Ectodermal cell (in vitro differentiated cells): ENCODE data around the gene MMP25.
A peak's percentile ranks its signal among the peaks of the same experiment; 100 is the strongest.
"Not testable (repeated sequence)": the region's sequence is repeated elsewhere in the genome, so short reads cannot be mapped to it uniquely, and the experiment has no call there.

ENCODE experiments used
- H3K27ac ChIP-seq: 2 replicates; pipeline ENCODE4 v1.7.0; 2013; ENCODE audit warnings: mild to moderate bottlenecking, low read depth, low read length; ENCODE audit not compliant: insufficient read depth, poor library complexity, severe bottlenecking
- H3K27me3 ChIP-seq: 2 replicates; pipeline ENCODE4 v1.7.0; 2013; ENCODE audit warnings: mild to moderate bottlenecking, low read length; ENCODE audit not compliant: insufficient read depth, control insufficient read depth, poor library complexity, severe bottlenecking
- H3K36me3 ChIP-seq: one replicate; pipeline ENCODE4 v1.7.0; 2013; ENCODE audit warnings: low read length; ENCODE audit not compliant: control insufficient read depth, insufficient read depth
- H3K4me1 ChIP-seq: one replicate; pipeline ENCODE4 v1.7.0; 2013; ENCODE audit warnings: low read length; ENCODE audit not compliant: control insufficient read depth, insufficient read depth
- H3K4me3 ChIP-seq: 2 replicates; pipeline ENCODE4 v1.7.0; 2013; ENCODE audit warnings: low read depth, low read length, control low read depth; ENCODE audit not compliant: insufficient read depth
- H3K9me3 ChIP-seq: 2 replicates; pipeline ENCODE4 v1.7.0; 2013; ENCODE audit warnings: mild to moderate bottlenecking, low read length, moderate library complexity; ENCODE audit not compliant: control insufficient read depth
- WGBS, 2 experiments: methylation state at CpG; one replicate each; pipeline ENCODE4 v1.1.7; 2013; ENCODE audit warnings: missing lambda C conversion rate in 2 of 2; 5-methylcytosine and 5-hydroxymethylcytosine counted together

Gene MMP25

DNA sequence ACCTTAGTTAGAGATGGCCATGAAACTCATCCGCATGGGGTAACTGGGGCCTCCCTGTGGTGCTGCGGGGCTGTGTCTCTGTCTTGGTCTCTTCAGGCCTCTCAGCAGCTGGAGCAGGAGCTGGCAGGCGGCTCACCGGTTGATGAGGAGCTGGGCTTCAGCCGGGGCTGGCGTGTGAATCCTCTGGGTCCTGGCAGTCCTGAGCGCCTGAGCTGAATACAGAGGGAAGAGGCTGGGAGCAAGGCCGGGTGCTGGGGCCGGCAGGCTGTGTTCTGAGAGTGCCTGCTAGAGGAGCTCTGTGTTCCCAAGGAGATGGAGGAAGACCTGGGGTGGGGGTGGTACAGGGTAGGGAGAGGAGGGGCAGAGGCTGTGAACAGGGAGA, 9.4 kb downstream of the MMP25 start:
- not testable (repeated sequence) for H3K9me3 ChIP-seq, H3K4me3 ChIP-seq, H3K36me3 ChIP-seq, H3K27ac ChIP-seq, H3K4me1 ChIP-seq
- 53 to 64% methylated on average over 9 of the region's 9 CpGs for WGBS, 2 experiments
- peaks cover 21% of the 10 kb centered on the region for H3K27me3 ChIP-seq

DNA sequence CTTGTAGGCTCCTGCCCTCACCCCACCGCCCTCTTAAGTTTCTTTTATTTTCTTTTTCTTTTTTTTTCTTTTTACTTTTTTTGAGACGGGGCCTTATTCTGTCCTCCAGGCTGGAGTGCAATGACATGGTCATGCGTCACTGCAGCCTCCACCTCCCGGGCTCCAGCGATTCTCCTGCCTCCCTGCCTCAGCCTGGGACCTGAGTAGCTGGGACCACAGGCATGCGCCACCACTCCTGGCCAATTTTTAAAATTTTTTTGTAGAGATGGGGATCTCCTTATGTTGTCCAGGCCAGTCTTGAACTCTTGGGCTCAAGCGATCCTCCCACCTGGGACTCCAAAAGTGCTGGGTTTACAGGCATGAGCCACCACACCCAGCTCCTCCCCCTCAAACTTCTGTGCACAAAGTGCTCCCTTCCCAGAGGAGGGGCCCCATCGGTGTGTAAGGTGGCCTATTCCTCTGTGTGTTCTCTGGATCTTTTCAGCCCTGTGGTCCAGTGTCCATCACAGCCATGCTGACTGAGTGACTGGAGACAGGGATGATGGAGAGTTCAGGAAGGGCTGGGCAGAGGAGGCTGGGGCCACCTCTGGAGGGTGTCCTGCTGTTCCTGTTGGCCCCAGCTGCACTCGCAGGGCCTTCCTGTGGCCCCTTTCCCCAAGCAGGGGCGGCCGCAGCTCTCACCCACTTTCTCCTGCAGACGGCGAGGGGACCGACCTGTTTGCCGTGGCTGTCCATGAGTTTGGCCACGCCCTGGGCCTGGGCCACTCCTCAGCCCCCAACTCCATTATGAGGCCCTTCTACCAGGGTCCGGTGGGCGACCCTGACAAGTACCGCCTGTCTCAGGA, 10.2 kb downstream of the MMP25 start:
- Histone ChIP-seq H3K9me3 (no peaks in the 10 kb centered on the region), H3K27me3 (peaks cover 22% of the 10 kb centered on the region), H3K4me1 (peaks cover 6% of the 10 kb centered on the region), H3K4me3 (no peak overlapping the region), H3K27ac (no peak overlapping the region), H3K36me3 (no peaks in the 10 kb centered on the region)
- 90 to 92% methylated on average over 19 of the region's 19 CpGs for WGBS, 2 experiments

DNA sequence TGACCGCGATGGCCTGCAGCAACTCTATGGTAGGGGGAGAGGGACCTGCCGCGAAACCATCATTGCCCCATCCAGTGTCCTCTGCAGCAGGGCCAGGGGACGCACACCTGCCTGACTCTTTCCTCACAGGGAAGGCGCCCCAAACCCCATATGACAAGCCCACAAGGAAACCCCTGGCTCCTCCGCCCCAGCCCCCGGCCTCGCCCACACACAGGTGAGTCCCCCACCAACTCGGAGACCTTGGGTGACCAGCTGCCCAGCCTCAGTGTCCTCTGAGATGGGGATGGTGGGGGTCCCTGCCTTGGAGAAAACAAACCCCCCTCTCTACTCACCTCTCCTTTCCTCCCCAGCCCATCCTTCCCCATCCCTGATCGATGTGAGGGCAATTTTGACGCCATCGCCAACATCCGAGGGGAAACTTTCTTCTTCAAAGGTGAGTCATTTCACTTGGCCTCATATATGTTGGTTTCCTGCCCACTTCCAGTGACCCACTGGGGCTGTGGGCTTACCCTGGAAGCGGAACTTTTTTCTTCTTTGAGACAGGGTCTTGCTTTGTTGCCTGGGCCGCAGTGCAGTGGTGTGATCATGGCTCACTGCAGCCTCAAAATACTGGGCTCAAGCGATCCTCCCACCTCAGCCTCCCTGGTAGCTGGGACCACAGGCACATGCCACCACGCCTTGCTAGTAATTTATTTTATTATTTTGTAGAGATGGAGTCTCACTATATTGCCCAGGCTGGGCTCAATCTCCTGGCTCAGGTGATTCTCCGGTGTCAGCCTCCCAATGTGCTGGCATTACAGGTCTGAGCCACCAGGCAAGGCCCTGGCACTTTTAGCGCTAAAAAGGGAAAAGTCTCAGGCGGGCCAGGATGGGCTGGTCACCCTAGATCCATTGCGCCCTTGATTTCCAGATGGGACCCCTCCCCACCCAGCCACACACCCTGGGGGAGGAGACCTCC, 11.1 kb downstream of the MMP25 start:
- H3K4me1 ChIP-seq, result peaks cover 6% of the 10 kb centered on the region
- H3K36me3 ChIP-seq, result no peaks in the 10 kb centered on the region
- H3K9me3 ChIP-seq, result no peaks in the 10 kb centered on the region
- H3K27me3 ChIP-seq, result peaks cover 22% of the 10 kb centered on the region
- peak overlapping the region; percentile 76 for H3K4me3 ChIP-seq
- 91 to 93% methylated on average over 22 of the region's 22 CpGs for WGBS, 2 experiments
- no peak overlapping the region for H3K27ac ChIP-seq

DNA sequence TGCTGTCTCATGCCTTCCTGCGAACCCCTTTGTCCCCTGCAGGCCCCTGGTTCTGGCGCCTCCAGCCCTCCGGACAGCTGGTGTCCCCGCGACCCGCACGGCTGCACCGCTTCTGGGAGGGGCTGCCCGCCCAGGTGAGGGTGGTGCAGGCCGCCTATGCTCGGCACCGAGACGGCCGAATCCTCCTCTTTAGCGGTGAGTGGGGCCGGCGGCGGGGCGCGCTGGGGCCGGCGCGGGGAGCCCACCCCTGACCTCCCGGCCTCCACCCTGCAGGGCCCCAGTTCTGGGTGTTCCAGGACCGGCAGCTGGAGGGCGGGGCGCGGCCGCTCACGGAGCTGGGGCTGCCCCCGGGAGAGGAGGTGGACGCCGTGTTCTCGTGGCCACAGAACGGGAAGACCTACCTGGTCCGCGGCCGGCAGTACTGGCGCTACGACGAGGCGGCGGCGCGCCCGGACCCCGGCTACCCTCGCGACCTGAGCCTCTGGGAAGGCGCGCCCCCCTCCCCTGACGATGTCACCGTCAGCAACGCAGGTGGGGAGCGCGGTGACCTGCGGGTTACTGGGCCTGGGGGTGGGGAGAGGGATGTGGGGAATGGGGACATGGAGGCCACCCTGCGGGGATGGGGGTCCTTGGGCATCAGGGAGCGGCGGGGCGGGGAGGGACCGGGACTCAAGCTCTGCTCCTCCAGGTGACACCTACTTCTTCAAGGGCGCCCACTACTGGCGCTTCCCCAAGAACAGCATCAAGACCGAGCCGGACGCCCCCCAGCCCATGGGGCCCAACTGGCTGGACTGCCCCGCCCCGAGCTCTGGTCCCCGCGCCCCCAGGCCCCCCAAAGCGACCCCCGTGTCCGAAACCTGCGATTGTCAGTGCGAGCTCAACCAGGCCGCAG, 12.0 kb downstream of the MMP25 start:
- H3K9me3 ChIP-seq, result no peaks in the 10 kb centered on the region
- peaks cover 6% of the 10 kb centered on the region for H3K4me1 ChIP-seq
- 12 to 13% methylated on average over 77 of the region's 77 CpGs for WGBS, 2 experiments
- peaks cover 22% of the 10 kb centered on the region for H3K27me3 ChIP-seq
- H3K36me3 ChIP-seq, result no peaks in the 10 kb centered on the region
- H3K4me3 ChIP-seq, result peak overlapping the region; percentile 76
- no peak overlapping the region for H3K27ac ChIP-seq

- Histone ChIP-seq H3K9me3 (no peaks in the 10 kb centered on the region), H3K4me3 (peak overlapping the region; percentile 76), H3K27ac (no peak overlapping the region), H3K4me1 (peaks cover 6% of the 10 kb centered on the region), H3K27me3 (peaks cover 22% of the 10 kb centered on the region), H3K36me3 (no peaks in the 10 kb centered on the region)
- WGBS, 2 experiments, result 1% methylated on average over 67 of the region's 67 CpGs
These were observed 12.8 kb downstream of the MMP25 start for GRCh38 chr16:3059041-3059722.

DNA sequence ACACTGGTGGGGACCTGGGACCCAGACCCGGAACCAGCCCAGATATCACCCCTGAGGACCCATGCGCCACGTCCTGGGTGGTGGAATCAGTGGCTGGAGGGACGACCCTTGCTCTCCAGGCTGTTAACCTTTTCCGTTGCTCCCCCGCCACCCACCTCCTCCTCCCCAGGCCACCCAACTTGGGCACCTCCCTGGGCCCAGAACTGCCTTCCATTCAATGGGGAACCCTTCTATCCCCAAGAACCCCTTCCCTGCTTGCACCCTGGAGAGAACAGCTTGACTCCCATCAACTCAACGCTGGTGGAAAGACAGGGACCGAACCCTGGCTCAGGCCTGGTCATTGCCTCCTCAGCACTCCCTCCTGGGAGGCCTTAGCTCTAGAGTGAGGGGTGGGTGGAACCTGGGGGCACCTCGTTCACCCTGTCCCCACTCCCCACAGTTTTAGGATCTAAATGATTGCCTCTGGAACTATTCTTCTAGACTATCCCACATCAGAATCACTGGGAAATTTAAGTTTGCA, 13.4 kb downstream of the MMP25 start:
- Histone ChIP-seq H3K27ac (no peak overlapping the region), H3K4me1 (peaks cover 6% of the 10 kb centered on the region), H3K36me3 (no peaks in the 10 kb centered on the region), H3K4me3 (peak overlapping the region; percentile 76), H3K9me3 (no peaks in the 10 kb centered on the region), H3K27me3 (peaks cover 22% of the 10 kb centered on the region)
- 65 to 72% methylated on average over 9 of the region's 9 CpGs for WGBS, 2 experiments

- Histone ChIP-seq H3K9me3 (no peaks in the 10 kb centered on the region), H3K4me3 (no peak overlapping the region), H3K4me1 (peaks cover 6% of the 10 kb centered on the region), H3K27ac (no peak overlapping the region), H3K36me3 (no peaks in the 10 kb centered on the region), H3K27me3 (peaks cover 22% of the 10 kb centered on the region)
- 85 to 87% methylated on average over 13 to 14 of the region's 14 CpGs for WGBS, 2 experiments
These were observed 14.2 kb downstream of the MMP25 start for GRCh38 chr16:3060339-3061127.

DNA sequence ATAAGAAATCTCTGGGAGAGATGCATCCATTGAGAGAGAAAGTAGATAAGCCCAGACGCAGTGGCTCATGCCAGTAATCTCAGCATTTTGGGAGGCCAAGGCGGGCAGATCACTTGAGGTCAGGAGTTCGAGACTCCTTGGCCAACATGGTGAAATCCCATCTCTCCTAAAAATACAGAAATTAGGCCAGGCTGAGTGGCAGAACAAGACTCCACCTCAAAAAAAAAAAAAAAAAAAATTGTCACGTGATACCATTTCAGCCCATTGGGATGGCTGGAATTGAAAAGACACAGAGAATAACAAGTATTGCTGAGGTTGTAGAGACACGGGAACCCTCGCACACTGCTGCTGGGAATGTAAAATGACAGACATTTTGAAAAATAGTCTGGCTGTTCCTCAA, 16.2 kb downstream of the MMP25 start:
- peaks cover 6% of the 10 kb centered on the region for H3K4me1 ChIP-seq
- H3K27ac ChIP-seq, result no peak overlapping the region
- WGBS, 2 experiments, result 88 to 91% methylated on average over 6 of the region's 6 CpGs
- no peaks in the 10 kb centered on the region for H3K36me3 ChIP-seq
- peaks cover 20% of the 10 kb centered on the region for H3K27me3 ChIP-seq
- H3K4me3 ChIP-seq, result no peak overlapping the region
- no peaks in the 10 kb centered on the region for H3K9me3 ChIP-seq
